Measurements from ENCODE around the gene UMODL1. TPM values are rescaled to one million over a fixed set of nuclear protein-coding genes. Genes with fewer than 3 reads are reported as not detected.

UMODL1 gene
- total RNA-seq, 6 experiments from 2014 or later: 0.06 to 1.2 (median 0.75) TPM; not detected in 2

- no peak for ATAC-seq
- Histone ChIP-seq H3K27me3 (no peaks in the 10 kb centered on the region), H3K9me3 (no peaks in the 10 kb centered on the region), H3K4me1 (no peaks in the 10 kb centered on the region), H3K4me3 (no peak overlapping the region), H3K36me3 (no peaks in the 10 kb centered on the region), H3K27ac (no peak overlapping the region)
- DNase-seq: no peak
- intact Hi-C loops (cut with DNase I): no loop called here
- WGBS (ENCODE audit: insufficient coverage, low coverage, low lambda C conversion rate, missing lambda C conversion rate): 66% methylated on average over 10 of the region's 25 CpGs
- TF ChIP-seq CTCF (IDR thresholded peaks at IDR 0.05): no peak
- TF ChIP-seq POLR2A (IDR thresholded peaks at IDR 0.05): no peak
Measured at GRCh38 chr21:42079939-42080787, 9.0 kb downstream of the UMODL1 start.

- Histone ChIP-seq H3K4me1 (no peaks in the 10 kb centered on the region), H3K36me3 (no peaks in the 10 kb centered on the region), H3K4me3 (no peak overlapping the region), H3K27me3 (no peaks in the 10 kb centered on the region), H3K27ac (no peak overlapping the region), H3K9me3 (no peaks in the 10 kb centered on the region)
- intact Hi-C loops (cut with DNase I): no loop called here
- TF ChIP-seq POLR2A (IDR thresholded peaks at IDR 0.05): no peak
- no peak for TF ChIP-seq CTCF (IDR thresholded peaks at IDR 0.05)
- no peak for ATAC-seq
- no peak for DNase-seq
- 55% methylated on average over 3 of the region's 6 CpGs for WGBS (ENCODE audit: insufficient coverage, low coverage, low lambda C conversion rate, missing lambda C conversion rate)
Measured at GRCh38 chr21:42080788-42081083, 9.6 kb downstream of the UMODL1 start.

- H3K27ac ChIP-seq: no peak overlapping the region
- no peak for ATAC-seq
Measured at GRCh38 chr21:42081138-42081537, 10.0 kb downstream of the UMODL1 start.

GRCh38 chr21:42081931-42082381, 10.8 kb downstream of the UMODL1 start:
- WGBS (ENCODE audit: insufficient coverage, low coverage, low lambda C conversion rate, missing lambda C conversion rate): 71% methylated on average over 8 of the region's 18 CpGs
- DNase-seq: no peak
- Histone ChIP-seq H3K27me3 (no peaks in the 10 kb centered on the region), H3K36me3 (no peaks in the 10 kb centered on the region), H3K4me1 (no peaks in the 10 kb centered on the region), H3K27ac (no peak overlapping the region), H3K9me3 (no peaks in the 10 kb centered on the region), H3K4me3 (no peak overlapping the region)
- TF ChIP-seq CTCF (IDR thresholded peaks at IDR 0.05) (no peak), POLR2A (IDR thresholded peaks at IDR 0.05) (no peak)
- intact Hi-C loops (cut with DNase I): no loop called here
- no peak for ATAC-seq

More at GRCh38 chr21:42081138-42081537, 10.0 kb downstream of the UMODL1 start:
- H3K9me3 ChIP-seq: no peaks in the 10 kb centered on the region
- no peaks in the 10 kb centered on the region for H3K27me3 ChIP-seq
- H3K4me1 ChIP-seq: no peaks in the 10 kb centered on the region
- TF ChIP-seq POLR2A (IDR thresholded peaks at IDR 0.05) (no peak), CTCF (IDR thresholded peaks at IDR 0.05) (no peak)
- no peaks in the 10 kb centered on the region for H3K36me3 ChIP-seq
- intact Hi-C loops (cut with DNase I): no loop called here
- WGBS (ENCODE audit: insufficient coverage, low coverage, low lambda C conversion rate, missing lambda C conversion rate): 61% methylated on average over 8 of the region's 8 CpGs
- no peak for DNase-seq
- H3K4me3 ChIP-seq: no peak overlapping the region
